ENCODE results near the gene LRRC23. TPM values are rescaled to one million over a fixed set of nuclear protein-coding genes. Genes with fewer than 3 reads are reported as not detected.

The LRRC23 gene, protein sequence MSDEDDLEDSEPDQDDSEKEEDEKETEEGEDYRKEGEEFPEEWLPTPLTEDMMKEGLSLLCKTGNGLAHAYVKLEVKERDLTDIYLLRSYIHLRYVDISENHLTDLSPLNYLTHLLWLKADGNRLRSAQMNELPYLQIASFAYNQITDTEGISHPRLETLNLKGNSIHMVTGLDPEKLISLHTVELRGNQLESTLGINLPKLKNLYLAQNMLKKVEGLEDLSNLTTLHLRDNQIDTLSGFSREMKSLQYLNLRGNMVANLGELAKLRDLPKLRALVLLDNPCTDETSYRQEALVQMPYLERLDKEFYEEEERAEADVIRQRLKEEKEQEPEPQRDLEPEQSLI
- total RNA-seq: 2.1 and 5.3 TPM in 2 replicates

DNA sequence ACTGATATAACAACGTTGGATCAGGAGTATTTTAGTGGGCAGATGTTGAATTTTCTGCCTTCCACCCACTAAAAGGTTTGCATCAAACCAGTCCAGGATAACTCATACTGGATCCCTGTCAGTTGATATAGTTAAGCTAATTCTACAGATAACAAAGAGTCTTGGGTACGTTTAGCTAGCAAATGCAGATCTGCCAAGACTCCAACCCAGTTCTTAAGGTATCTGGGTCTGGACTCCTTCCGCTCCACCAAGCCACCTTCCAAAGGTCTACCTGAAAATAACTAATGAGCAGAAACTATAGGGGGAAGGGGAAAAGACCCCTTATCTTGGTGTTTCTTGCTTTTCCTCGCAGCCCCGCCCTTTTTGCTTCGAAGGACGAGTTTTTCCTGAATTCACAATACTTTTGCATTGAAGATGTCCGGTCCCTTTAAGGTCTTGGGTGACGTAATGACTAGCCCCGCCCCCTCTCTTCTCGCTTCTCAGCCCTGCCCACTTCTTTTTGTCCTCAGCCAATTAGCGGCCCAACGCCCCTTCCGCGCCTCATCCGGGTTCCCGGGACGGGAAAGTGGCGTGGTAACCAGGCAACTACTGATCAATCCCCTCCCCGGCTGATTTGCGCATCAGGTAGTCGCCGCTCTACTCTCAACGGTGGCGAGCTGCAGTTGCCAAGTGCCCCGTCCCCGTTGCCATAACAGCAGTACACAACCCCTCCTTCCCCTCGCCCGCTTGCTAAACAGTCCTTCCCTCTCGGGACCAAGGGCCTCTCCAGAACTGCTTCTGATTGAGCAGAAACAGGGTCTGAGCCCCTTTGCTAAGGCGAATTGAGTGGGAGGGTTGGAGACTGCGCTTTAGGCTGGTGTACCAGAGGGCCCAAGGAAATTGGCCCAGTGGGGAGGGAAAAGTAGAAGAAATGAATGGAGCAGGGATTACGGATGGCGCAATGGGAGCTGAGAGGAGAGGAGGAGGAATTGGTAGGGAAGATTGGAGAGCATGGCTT, at the start of gene LRRC23:
LRRC23 (plus strand) TSS at position 543 of the 997 bp plus-strand sequence. CDS start 812 bp downstream, outside the sequence.

DNA sequence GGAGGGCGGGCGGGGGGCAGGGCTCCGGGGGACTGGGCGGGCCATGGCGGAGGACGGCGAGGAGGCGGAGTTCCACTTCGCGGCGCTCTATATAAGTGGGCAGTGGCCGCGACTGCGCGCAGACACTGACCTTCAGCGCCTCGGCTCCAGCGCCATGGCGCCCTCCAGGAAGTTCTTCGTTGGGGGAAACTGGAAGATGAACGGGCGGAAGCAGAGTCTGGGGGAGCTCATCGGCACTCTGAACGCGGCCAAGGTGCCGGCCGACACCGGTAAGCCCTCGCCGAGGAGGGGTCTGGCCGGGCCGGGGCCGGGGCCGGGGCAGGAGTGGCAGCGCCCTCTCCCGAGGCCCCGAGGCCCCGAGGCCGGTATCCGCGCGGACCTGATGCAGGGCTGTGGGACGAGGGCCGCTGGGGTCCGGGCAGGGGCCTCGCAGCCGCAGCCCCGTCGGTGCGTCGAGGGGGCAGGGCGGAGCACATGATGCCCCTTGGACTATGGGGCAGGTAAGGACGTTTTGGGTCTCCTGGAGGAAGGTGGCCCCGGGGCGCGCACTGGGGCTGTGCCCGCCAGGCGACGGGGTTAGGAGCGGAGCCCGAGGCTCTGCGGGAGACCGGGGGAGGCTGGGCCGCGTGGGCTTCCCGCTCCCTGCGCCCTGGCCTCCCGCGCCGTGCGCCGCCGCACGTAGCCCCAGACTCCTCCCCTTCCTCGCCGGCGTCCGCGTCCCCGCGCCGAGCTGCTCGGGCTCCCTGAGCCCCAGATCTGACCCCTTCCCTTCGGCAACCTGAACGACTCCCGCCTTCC, 37.0 kb upstream of the LRRC23 start, which contains the start of gene TPI1:
TPI1 (plus strand) TSS at position 119 of the 798 bp plus-strand sequence; CDS start at position 155, 36 bp downstream.

DNA sequence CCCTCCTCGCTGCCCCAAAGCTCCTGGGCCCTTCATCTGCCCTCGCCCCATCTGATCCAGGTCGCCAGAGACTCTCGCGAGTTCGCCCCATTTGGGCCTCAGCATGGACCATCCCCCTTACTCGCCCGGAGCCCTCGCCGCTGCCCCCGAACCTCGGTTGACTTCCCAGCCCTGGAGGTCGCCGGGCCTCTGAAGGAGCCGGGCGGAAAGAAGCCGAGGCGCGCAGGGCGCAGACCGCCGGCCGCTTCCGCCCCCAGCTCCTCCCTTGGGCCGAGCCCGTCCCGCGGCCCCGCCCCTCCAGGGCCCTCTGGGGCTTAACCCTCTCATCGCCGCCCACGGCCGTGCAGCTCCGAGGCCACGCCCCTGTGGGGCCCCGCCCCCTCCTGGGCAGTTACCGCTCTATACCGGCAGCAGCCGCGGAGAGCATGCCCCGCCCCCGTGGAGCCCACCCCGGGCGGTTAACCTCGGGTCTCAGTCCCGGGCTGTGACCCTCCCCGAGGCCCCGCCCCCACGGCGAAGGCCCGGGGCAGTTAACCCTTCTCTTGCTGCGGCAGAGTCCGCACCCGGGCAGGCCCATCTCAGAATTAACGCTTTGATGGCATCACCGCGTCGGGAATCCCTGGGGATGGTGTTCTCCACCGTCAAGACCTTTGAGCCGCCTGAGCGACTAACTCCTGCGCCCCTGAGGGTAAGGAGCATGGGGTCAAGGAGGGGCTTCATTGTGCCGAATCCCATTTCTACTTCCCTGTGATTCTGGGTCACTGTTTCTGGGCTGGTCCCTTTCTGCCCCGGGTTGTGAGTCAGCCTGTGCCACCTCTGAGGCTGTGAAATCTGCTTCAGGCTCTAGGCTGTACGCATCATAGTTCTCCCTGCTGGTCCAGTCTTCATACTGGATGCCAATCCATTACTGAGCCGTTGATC, 31.3 kb upstream of the LRRC23 start, which contains the start of gene SPSB2:
SPSB2 (minus strand) TSS at position 210 of the 921 bp plus-strand sequence. CDS start 402 bp downstream, outside the sequence.

DNA sequence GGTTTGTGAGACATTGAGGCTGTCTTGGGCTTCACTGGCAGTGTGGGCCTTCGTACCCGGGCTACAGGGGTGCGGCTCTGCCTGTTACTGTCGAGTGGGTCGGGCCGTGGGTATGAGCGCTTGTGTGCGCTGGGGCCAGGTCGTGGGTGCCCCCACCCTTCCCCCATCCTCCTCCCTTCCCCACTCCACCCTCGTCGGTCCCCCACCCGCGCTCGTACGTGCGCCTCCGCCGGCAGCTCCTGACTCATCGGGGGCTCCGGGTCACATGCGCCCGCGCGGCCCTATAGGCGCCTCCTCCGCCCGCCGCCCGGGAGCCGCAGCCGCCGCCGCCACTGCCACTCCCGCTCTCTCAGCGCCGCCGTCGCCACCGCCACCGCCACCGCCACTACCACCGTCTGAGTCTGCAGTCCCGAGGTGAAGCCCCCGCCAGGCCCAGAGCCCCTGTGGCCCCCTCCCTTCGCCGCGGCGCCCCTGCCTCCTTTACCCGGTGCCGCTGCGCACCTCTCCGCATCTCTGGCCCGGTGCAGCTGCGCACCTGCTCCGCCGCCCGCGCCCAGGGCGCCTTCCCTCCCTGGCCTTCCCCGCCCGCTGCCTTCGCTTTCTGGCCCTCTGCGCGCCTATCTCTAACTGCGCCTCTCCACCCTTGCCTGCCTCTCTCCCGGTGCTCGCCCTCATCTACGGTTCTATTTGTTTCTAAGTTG, 9.8 kb downstream of the LRRC23 start, which contains the start of gene ENO2:
ENO2 (plus strand) TSS at position 335 of the 701 bp plus-strand sequence. CDS start 1,253 bp downstream, outside the sequence.

DNA sequence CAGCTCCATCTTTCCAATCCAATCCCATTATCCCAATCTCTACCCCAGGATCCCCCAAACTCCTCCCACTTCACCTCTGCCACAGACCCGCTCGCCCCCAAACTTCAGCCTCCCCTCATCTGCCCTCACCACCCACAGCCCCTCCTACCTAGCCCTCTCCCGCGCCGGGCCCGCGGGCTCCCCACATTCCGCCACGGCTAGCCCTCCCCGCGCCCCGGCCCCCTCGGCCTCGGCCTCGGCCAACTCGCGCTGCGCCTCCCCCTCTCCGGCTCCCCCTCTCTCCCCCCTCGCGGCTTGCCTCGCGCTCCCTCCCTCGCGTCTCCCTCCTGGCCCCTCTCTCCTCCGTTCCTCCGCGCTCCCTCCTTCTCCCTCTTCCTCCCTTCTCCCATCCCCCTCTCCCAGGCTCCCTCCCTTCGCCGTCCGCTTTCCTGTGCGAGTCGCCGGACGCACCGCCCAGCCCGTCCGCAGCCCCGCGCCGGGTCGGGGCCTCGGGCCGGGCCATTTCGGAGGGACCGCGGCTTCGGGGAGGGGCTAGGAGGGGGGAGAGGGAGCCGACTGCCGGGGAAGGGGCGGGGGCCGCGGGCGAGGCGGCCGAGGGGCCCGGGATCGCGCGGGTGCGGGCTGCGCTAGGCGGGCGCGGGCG, 22.9 kb downstream of the LRRC23 start, which contains the start of gene ATN1:
ATN1 (plus strand) TSS at position 581 of the 643 bp plus-strand sequence. CDS start 6,043 bp downstream, outside the sequence.

DNA sequence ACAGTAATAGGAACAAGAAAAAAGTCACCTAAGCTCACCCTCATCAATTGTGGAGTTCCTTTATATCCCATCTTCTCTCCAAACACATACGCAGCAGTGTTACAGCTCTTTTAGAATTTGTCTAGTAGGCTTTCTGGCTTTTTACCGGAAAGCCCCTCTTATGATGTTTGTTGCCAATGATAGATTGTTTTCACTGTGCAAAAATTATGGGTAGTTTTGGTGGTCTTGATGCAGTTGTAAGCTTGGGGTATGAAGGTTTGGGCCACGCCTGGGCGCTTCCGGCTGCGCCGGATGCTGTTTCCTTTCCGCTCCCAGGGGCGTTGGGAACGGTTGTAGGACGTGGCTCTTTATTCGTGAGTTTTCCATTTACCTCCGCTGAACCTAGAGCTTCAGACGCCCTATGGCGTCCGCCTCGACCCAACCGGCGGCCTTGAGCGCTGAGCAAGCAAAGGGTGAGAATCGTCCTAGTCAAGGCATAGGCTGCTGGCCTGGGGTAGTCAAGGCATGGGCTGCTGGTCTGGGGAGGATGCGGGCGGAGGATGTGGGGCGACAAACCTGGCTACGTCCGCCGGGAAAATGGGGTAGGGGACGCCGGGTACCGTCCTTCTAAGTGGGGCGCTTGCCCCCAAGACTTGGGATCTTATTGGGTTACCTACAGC, 39.2 kb downstream of the LRRC23 start, which contains the start of the genes C12orf57 and RNU7-1:
C12orf57 (plus strand) TSS at position 301 of the 659 bp plus-strand sequence; CDS start at position 401, 100 bp downstream.
RNU7-1 (plus strand) TSS at position 95 of the 659 bp plus-strand sequence.

DNA sequence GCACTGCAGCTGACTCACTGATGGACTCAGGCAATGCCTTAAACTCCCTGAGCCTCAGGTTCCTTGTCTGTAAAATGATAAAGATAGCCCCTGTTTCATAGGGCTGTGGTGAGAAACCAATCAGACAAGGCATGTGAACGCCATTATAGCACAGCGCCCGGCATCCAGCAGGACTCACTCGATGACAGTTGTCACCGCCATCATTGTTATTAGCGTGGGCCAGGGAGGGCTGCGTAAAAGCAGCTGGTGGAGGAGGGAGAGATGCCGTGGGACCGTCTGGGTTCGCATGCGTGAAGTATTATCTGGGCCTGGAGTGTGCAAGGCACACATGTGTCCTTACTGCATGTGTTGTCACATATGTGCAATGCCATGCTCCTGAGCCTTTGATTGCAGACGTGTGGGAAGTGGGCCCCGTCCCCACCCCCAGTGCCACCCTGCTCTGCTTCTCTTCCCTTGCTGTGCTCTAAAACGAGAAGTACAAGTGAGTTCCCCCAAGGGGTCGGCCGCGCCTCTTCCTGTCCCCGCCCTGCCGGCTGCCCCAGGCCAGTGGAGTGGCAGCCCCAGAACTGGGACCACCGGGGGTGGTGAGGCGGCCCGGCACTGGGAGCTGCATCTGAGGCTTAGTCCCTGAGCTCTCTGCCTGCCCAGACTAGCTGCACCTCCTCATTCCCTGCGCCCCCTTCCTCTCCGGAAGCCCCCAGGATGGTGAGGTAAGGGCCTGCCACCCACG, 46.4 kb downstream of the LRRC23 start, which contains the start of gene PTPN6:
PTPN6 (plus strand) TSS at position 546 of the 730 bp plus-strand sequence; CDS start at position 703, 157 bp downstream.

Small RNA genes lying within 50 kb of the gene (small RNA-seq; reads per million reads assigned to genes)
- gene MIR141: 3.5 reads per million, percentile 70 among the genes with 10 or more reads in this experiment
- gene MIR200C: 5.1 reads per million, percentile 81 among the genes with 10 or more reads in this experiment
- not detected for gene RNU7-1

Other genes with a start within 250 kb of the LRRC23 start
- gene ING4, start 241.7 kb upstream of the LRRC23 start, total RNA-seq: 30.1 and 35.0 TPM in 2 replicates
- 27.0 and 28.2 TPM in 2 replicates for gene ZNF384, start 215.4 kb upstream of the LRRC23 start, total RNA-seq
- gene PIANP, start 204.0 kb upstream of the LRRC23 start, total RNA-seq: 0.13 TPM in 1 of 2 replicates, not detected in the other
- 34.7 and 40.3 TPM in 2 replicates for gene COPS7A, start 180.8 kb upstream of the LRRC23 start, total RNA-seq
- 89.4 and 97.4 TPM in 2 replicates for gene MLF2, start 151.7 kb upstream of the LRRC23 start, total RNA-seq
- 98.0 and 103 TPM in 2 replicates for gene PTMS, start 138.5 kb upstream of the LRRC23 start, total RNA-seq
- 0.13 and 0.14 TPM in 2 replicates for gene LAG3, start 132.3 kb upstream of the LRRC23 start, total RNA-seq
- gene CD4, start 115.3 kb upstream of the LRRC23 start, total RNA-seq: not detected in 2 replicates
- 5.7 and 9.4 TPM in 2 replicates for gene GPR162, start 83.0 kb upstream of the LRRC23 start, total RNA-seq
- 56.1 and 68.3 TPM in 2 replicates for gene P3H3, start 76.4 kb upstream of the LRRC23 start, total RNA-seq
- gene GNB3, start 63.9 kb upstream of the LRRC23 start, total RNA-seq: 3.1 and 3.8 TPM in 2 replicates
- gene CDCA3, start 53.5 kb upstream of the LRRC23 start, total RNA-seq: 25.7 and 39.8 TPM in 2 replicates
- 83.1 and 87.7 TPM in 2 replicates for gene USP5, start 52.7 kb upstream of the LRRC23 start, total RNA-seq
- gene TPI1, start 37.3 kb upstream of the LRRC23 start, total RNA-seq: 806 and 826 TPM in 2 replicates
- 1.2 and 3.3 TPM in 2 replicates for gene SPSB2, start 31.5 kb upstream of the LRRC23 start, total RNA-seq
- gene ENO2, start 9.8 kb downstream of the LRRC23 start, total RNA-seq: 12.2 TPM in 2 replicates
- 17.6 and 23.0 TPM in 2 replicates for gene ATN1, start 23.1 kb downstream of the LRRC23 start, total RNA-seq
- not detected in 2 replicates for gene RNU7-1, start 39.0 kb downstream of the LRRC23 start, total RNA-seq
- gene C12orf57, start 39.2 kb downstream of the LRRC23 start, total RNA-seq: 64.9 and 76.2 TPM in 2 replicates
- gene PTPN6, start 46.5 kb downstream of the LRRC23 start, total RNA-seq: 0.36 TPM in 1 of 2 replicates, not detected in the other
- 193 and 222 TPM in 2 replicates for gene PHB2, start 65.8 kb downstream of the LRRC23 start, total RNA-seq
- gene EMG1, start 66.1 kb downstream of the LRRC23 start, total RNA-seq: 48.4 and 49.6 TPM in 2 replicates
- 9.4 and 14.7 TPM in 2 replicates for gene LPCAT3, start 113.7 kb downstream of the LRRC23 start, total RNA-seq
- gene C1S, start 155.9 kb downstream of the LRRC23 start, total RNA-seq: 0.57 and 1.2 TPM in 2 replicates
- gene C1R, start 187.6 kb downstream of the LRRC23 start, total RNA-seq: 1.7 and 3.2 TPM in 2 replicates
- 15.3 and 27.1 TPM in 2 replicates for gene C1RL, start 204.4 kb downstream of the LRRC23 start, total RNA-seq
- gene RBP5, start 224.1 kb downstream of the LRRC23 start, total RNA-seq: 0.50 TPM in 1 of 2 replicates, not detected in the other
- 19.8 and 31.1 TPM in 2 replicates for gene CLSTN3, start 225.5 kb downstream of the LRRC23 start, total RNA-seq